ENCODE results near the gene CNTN5.

DNA sequence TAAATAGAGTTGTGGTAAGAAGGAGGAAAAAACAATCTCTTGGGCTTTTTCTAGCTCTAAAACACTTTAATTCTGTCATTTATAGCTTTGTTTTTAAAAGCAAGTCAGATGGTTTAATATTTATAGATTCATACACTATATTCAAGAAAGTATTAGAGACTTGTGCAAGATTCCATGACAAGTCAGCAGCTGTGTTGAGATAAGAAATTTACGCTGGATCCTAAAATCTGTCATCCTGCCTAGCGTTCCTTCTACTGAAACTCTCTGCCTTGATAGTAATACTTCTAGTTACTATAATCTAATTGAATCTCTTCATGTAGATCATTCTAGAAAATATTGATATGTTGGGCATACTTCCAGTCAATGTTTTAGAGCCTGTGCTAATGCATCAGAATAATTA, 721.8 kb downstream of the CNTN5 start:
- TF ChIP-seq, protein P1, sequence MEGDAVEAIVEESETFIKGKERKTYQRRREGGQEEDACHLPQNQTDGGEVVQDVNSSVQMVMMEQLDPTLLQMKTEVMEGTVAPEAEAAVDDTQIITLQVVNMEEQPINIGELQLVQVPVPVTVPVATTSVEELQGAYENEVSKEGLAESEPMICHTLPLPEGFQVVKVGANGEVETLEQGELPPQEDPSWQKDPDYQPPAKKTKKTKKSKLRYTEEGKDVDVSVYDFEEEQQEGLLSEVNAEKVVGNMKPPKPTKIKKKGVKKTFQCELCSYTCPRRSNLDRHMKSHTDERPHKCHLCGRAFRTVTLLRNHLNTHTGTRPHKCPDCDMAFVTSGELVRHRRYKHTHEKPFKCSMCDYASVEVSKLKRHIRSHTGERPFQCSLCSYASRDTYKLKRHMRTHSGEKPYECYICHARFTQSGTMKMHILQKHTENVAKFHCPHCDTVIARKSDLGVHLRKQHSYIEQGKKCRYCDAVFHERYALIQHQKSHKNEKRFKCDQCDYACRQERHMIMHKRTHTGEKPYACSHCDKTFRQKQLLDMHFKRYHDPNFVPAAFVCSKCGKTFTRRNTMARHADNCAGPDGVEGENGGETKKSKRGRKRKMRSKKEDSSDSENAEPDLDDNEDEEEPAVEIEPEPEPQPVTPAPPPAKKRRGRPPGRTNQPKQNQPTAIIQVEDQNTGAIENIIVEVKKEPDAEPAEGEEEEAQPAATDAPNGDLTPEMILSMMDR (IDR thresholded peaks at IDR 0.05), result no peak
- TF ChIP-seq POLR2A (IDR thresholded peaks at IDR 0.05), result no peak

All from lower leg skin (tissue), 3 donors.